ENCODE results near the gene CDX2. TPM values are rescaled to one million over a fixed set of nuclear protein-coding genes. Genes with fewer than 3 reads are reported as not detected.

Gene CDX2
- total RNA-seq, 2 experiments from 2014 or later = not detected

DNA sequence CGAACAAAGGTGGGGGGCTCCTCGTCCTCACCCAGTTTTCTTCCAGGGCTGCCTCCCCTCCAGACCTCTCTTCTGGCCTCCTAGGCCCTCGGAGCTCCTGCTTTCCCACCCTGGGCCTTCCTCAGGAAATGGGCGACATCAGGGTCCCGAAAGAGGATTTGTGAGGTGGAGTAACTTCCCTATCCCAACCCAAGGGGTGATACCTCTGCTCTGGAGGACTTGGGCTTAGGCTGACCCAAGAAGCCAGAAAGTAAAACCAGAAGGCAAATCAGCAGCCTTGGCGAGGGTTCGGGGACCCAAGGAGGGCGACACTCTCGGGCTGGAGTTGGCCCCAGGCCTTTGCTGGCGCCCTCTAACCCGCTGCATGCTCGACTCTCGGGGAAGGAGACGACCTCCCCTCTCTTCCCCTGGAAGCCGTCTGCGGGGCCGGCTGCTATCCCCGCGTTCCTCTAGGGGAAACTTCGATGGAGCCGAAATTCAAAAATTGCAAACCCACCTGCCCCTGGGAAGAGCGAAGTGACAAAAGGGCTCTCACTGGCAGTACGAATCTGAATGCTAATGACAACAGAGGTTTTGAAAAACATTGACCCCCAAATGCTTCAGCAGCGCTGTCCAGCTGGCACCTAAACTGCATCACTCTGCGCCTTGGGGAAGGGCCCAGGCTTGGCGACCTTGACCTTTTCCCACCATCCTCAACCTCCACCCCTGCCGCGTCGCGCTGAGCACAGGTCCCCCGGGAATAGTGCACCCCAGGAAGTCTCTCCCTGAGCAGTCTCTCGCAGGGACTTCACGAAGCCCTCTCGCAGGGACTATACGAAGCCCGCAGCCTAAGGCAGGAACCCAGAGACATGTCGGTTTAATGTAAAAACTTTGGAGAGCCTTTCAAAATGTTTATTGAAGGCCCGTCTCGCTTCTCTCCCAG, 46.9 kb downstream of the CDX2 start:
- Histone ChIP-seq H3K4me2 (ENCODE audit: low read length) (no peak overlapping the region), H3K4me1 (ENCODE audit: insufficient read depth, low read length, poor library complexity, severe bottlenecking) (no peaks in the 10 kb centered on the region), H2AFZ (ENCODE audit: low read length) (no peak overlapping the region), H3K27ac (ENCODE audit: low read depth, low read length, poor library complexity, severe bottlenecking) (no peak overlapping the region), H3K79me2 (ENCODE audit: insufficient read depth, low read depth, low read length) (no peaks in the 10 kb centered on the region), H4K20me1 (ENCODE audit: insufficient read depth, low read length) (no peaks in the 10 kb centered on the region), H3K4me3 (ENCODE audit: low read depth, low read length, poor library complexity, severe bottlenecking) (no peak overlapping the region), H3K9me2 (ENCODE audit: insufficient read depth, low read length) (no peaks in the 10 kb centered on the region), H3K36me3 (ENCODE audit: insufficient read depth, low read length) (no peaks in the 10 kb centered on the region), H3K9me3 (ENCODE audit: low read length) (no peaks in the 10 kb centered on the region)
- no peak for DNase-seq (ENCODE audit: low spot score)
- TF ChIP-seq, protein P1, sequence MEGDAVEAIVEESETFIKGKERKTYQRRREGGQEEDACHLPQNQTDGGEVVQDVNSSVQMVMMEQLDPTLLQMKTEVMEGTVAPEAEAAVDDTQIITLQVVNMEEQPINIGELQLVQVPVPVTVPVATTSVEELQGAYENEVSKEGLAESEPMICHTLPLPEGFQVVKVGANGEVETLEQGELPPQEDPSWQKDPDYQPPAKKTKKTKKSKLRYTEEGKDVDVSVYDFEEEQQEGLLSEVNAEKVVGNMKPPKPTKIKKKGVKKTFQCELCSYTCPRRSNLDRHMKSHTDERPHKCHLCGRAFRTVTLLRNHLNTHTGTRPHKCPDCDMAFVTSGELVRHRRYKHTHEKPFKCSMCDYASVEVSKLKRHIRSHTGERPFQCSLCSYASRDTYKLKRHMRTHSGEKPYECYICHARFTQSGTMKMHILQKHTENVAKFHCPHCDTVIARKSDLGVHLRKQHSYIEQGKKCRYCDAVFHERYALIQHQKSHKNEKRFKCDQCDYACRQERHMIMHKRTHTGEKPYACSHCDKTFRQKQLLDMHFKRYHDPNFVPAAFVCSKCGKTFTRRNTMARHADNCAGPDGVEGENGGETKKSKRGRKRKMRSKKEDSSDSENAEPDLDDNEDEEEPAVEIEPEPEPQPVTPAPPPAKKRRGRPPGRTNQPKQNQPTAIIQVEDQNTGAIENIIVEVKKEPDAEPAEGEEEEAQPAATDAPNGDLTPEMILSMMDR (conservative IDR thresholded peaks at IDR 0.05; ENCODE audit: low read length) = no peak
- TF ChIP-seq EZH2phosphoT487 (IDR thresholded peaks at IDR 0.05; ENCODE audit: borderline replicate concordance, low read depth, low read length) = no peak
- intact Hi-C loops (cut with micrococcal nuclease; ENCODE audit: unreplicated experiment) = no loop called here
- ChIA-PET CTCF (ENCODE audit: unreplicated experiment) (no interaction called here), POLR2A (no interaction called here)
- no TSS peak for BruUV-seq (replicated peaks)

DNA sequence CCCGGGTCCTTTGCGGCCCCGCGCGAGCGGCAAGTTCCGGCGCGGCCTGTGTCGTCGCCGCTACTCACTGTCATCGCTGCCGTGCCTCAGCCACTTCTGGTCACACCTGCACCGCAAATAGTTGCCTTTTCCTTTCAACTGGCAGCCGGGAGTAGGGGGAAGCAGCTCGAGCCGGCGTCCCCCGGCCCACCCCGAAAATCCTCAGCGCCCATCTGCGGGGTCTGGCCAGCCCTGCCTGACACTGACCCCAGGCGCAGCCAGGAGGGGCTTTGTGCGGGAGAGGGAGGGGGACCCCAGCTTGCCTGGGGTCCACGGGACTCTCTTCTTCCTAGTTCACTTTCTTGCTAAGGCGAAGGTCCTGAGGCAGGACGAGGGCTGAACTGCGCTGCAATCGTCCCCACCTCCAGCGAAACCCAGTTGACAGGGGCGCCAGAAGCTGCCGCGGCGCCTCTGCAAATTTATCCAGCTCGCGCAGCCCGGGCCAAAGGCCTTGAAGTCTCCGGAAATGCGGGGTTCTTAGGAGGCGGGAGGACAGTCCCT, 47.6 kb downstream of the CDX2 start:
- BruUV-seq (replicated peaks) = no TSS peak

More for the DNA sequence above, 47.6 kb downstream of the CDX2 start:
- Histone ChIP-seq H3K36me3 (ENCODE audit: insufficient read depth, low read length) (no peaks in the 10 kb centered on the region), H3K9me2 (ENCODE audit: insufficient read depth, low read length) (no peaks in the 10 kb centered on the region), H4K20me1 (ENCODE audit: insufficient read depth, low read length) (no peaks in the 10 kb centered on the region), H2AFZ (ENCODE audit: low read length) (no peak overlapping the region), H3K27ac (ENCODE audit: low read depth, low read length, poor library complexity, severe bottlenecking) (no peak overlapping the region), H3K4me3 (ENCODE audit: low read depth, low read length, poor library complexity, severe bottlenecking) (no peak overlapping the region), H3K9me3 (ENCODE audit: low read length) (no peaks in the 10 kb centered on the region), H3K4me2 (ENCODE audit: low read length) (no peak overlapping the region), H3K79me2 (ENCODE audit: insufficient read depth, low read depth, low read length) (no peaks in the 10 kb centered on the region), H3K4me1 (ENCODE audit: insufficient read depth, low read length, poor library complexity, severe bottlenecking) (no peaks in the 10 kb centered on the region)
- POLR2A ChIA-PET = no interaction called here
- intact Hi-C loops (cut with micrococcal nuclease; ENCODE audit: unreplicated experiment) = no loop called here
- CTCF ChIA-PET (ENCODE audit: unreplicated experiment) = no interaction called here
- TF ChIP-seq, protein P1 (conservative IDR thresholded peaks at IDR 0.05; ENCODE audit: low read length) = no peak
- no peak for TF ChIP-seq EZH2phosphoT487 (IDR thresholded peaks at IDR 0.05; ENCODE audit: borderline replicate concordance, low read depth, low read length)
- no peak for DNase-seq (ENCODE audit: low spot score)

Data from OCI-LY7 (cell line).